OCI-LY7 (cell line): ENCODE data around the gene CDKL5. TPM values are rescaled to one million over a fixed set of nuclear protein-coding genes. Genes with fewer than 3 reads are reported as not detected.

ENCODE experiments used
- BruUV-seq: library from RNA; stranded (reverse); fragments of 400-500 nt; replicated peaks from 2 replicates; lab custom pipeline; 2021; lab: Mats Ljungman, UMichigan
- CTCF ChIA-PET: fragments of 300-600 bp; sonication (Branson Sonifier 250); formaldehyde crosslinking; loops from one replicate; lab custom pipeline; 2022; ENCODE audit warnings: antibody characterized with exemption; ENCODE audit not compliant: unreplicated experiment; lab: Charles Lee
- POLR2A ChIA-PET: fragments of 300-600 bp; sonication (Branson Sonifier 250); formaldehyde crosslinking; loops from one replicate; lab custom pipeline; 2022; ENCODE audit warnings: antibody characterized with exemption; lab: Charles Lee
- DNase-seq: peaks from one replicate; pipeline ENCODE4 v3.0.0-alpha.2; 2015; ENCODE audit warnings: low spot score
- H2AFZ ChIP-seq: fragments of 200-600 bp; sonication (generic), shearing (Covaris generic); 2 replicates; pipeline ENCODE4 v1.6.1; 2014; ENCODE audit warnings: mild to moderate bottlenecking, antibody characterized with exemption, low read length, moderate library complexity
- H3K27ac ChIP-seq: fragments of 200-600 bp; sonication (generic); 2 replicates; pipeline ENCODE4 v1.5.1; 2014; ENCODE audit warnings: mixed run types, low read depth, mild to moderate bottlenecking, moderate library complexity, low read length, inconsistent platforms; ENCODE audit not compliant: poor library complexity, severe bottlenecking
- H3K36me3 ChIP-seq: fragments of 200-600 bp; sonication (generic); 2 replicates; pipeline ENCODE4 v1.6.1; 2014; ENCODE audit warnings: mild to moderate bottlenecking, antibody characterized with exemption, low read length, moderate library complexity, mixed read lengths; ENCODE audit not compliant: insufficient read depth
- H3K4me1 ChIP-seq: fragments of 200-600 bp; sonication (generic); 2 replicates; pipeline ENCODE4 v1.5.1; 2014; ENCODE audit warnings: mild to moderate bottlenecking, low read length; ENCODE audit not compliant: insufficient read depth, poor library complexity, severe bottlenecking
- H3K4me2 ChIP-seq: fragments of 200-600 bp; sonication (generic); 2 replicates; pipeline ENCODE4 v1.6.1; 2014; ENCODE audit warnings: mild to moderate bottlenecking, low read length
- H3K4me3 ChIP-seq: fragments of 200-600 bp; sonication (generic); 2 replicates; pipeline ENCODE4 v1.5.1; 2014; ENCODE audit warnings: mild to moderate bottlenecking, low read depth, low read length; ENCODE audit not compliant: poor library complexity, severe bottlenecking
- H3K79me2 ChIP-seq: fragments of 200-600 bp; sonication (generic); 2 replicates; pipeline ENCODE4 v1.6.1; 2016; ENCODE audit warnings: low read depth, mild to moderate bottlenecking, low read length, moderate library complexity, mixed read lengths; ENCODE audit not compliant: insufficient read depth
- H3K9me2 ChIP-seq: fragments of 200-600 bp; sonication (generic); 2 replicates; pipeline ENCODE4 v1.6.1; 2016; ENCODE audit warnings: mild to moderate bottlenecking, low read length, mixed read lengths; ENCODE audit not compliant: insufficient read depth
- H3K9me3 ChIP-seq: fragments of 200-600 bp; sonication (generic); 2 replicates; pipeline ENCODE4 v1.6.1; 2014; ENCODE audit warnings: mild to moderate bottlenecking, mixed run types, low read length, mixed read lengths
- H4K20me1 ChIP-seq: fragments of 200-600 bp; sonication (generic); 2 replicates; pipeline ENCODE4 v1.6.1; 2014; ENCODE audit warnings: mild to moderate bottlenecking, antibody characterized with exemption, low read length, moderate library complexity, mixed read lengths; ENCODE audit not compliant: insufficient read depth
- EZH2phosphoT487 ChIP-seq: fragments of 200-600 bp; sonication (generic); IDR thresholded peaks from 2 replicates; pipeline ENCODE4 v1.6.1; 2018; ENCODE audit warnings: low read depth, borderline replicate concordance, mild to moderate bottlenecking, mixed run types, antibody characterized with exemption, low read length, moderate library complexity, mixed read lengths
- intact Hi-C: fragments of 100-400 bp; cut with micrococcal nuclease; formaldehyde crosslinking; loops from one replicate; pipeline ENCODE4 v1.10.0; 2022; ENCODE audit not compliant: unreplicated experiment
- total RNA-seq, 2 experiments: library from RNA; depleted of rRNA in 1 of 2; stranded (reverse); fragments of >200 nt in 1 of 2; shearing (Covaris generic) in 1 of 2; gene quantifications; 2 replicates each; pipeline ENCODE4 v1.2.3, GENCODE V29; 2014 to 2022
- TF ChIP-seq, protein P1 (sequence below): fragments of 200-600 bp; sonication (generic); conservative IDR thresholded peaks from 2 replicates; pipeline ENCODE4 v1.5.1; 2014; ENCODE audit warnings: mild to moderate bottlenecking, antibody characterized with exemption, low read length, moderate library complexity, mixed read lengths

Gene CDKL5
- total RNA-seq, 2 experiments from 2014 or later = 1.3 to 2.0 TPM

DNA sequence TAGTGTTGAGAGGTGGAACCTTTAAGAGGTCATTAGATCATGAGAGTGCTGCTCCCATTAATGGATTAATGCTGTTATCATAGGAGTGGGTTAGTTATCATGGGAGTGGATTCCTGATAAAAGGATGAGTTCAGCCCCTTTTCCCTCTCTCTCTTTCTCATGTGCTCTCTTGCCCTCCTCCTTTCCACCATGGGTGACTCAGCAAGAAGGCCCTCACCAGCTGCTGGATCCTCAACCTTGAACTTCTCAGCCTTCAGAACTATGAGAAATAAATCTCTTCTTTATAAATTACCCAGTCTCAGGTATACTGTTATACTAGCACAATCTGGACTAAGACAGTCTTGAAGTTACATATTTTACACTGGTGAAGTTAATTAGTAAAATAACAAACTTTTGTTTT lies 10.0 kb upstream of the CDKL5 start:
- Histone ChIP-seq H3K27ac (no peak overlapping the region), H3K79me2 (no peaks in the 10 kb centered on the region), H2AFZ (no peak overlapping the region), H3K9me3 (no peaks in the 10 kb centered on the region), H4K20me1 (no peaks in the 10 kb centered on the region), H3K9me2 (no peaks in the 10 kb centered on the region), H3K4me2 (no peak overlapping the region), H3K36me3 (no peaks in the 10 kb centered on the region), H3K4me3 (no peak overlapping the region), H3K4me1 (no peaks in the 10 kb centered on the region)
- no peak for DNase-seq
- BruUV-seq = no TSS peak
- TF ChIP-seq, protein P1, sequence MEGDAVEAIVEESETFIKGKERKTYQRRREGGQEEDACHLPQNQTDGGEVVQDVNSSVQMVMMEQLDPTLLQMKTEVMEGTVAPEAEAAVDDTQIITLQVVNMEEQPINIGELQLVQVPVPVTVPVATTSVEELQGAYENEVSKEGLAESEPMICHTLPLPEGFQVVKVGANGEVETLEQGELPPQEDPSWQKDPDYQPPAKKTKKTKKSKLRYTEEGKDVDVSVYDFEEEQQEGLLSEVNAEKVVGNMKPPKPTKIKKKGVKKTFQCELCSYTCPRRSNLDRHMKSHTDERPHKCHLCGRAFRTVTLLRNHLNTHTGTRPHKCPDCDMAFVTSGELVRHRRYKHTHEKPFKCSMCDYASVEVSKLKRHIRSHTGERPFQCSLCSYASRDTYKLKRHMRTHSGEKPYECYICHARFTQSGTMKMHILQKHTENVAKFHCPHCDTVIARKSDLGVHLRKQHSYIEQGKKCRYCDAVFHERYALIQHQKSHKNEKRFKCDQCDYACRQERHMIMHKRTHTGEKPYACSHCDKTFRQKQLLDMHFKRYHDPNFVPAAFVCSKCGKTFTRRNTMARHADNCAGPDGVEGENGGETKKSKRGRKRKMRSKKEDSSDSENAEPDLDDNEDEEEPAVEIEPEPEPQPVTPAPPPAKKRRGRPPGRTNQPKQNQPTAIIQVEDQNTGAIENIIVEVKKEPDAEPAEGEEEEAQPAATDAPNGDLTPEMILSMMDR = no peak
- TF ChIP-seq EZH2phosphoT487 = no peak
- intact Hi-C loops = no loop called here
- ChIA-PET POLR2A (interaction anchor here (0.5 kb wide), 1 partner anchor 35 kb away, joined by 3 read pairs; no protein-coding TSS in a partner anchor), CTCF (no interaction called here)

DNA sequence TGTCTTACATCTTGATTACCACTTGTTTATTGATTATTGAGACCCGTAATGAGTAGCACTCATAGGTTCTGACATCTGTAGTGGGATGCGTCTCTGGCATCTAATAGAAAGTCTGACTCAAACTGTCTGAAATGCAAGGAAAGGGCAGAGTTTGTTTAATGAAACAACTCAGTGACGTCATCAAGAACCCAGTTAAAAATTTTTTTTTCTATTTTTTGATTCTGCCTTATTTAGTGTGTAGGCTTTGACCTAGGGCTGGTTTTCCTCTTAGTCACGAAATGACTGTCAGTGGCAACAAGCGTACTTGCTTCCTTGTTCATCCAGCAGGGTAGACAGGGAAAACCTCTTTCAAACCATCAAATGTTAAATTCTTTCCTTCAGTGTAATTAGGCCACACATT lies 3.1 kb upstream of the CDKL5 start:
- H2AFZ ChIP-seq = no peak overlapping the region
- no peaks in the 10 kb centered on the region for H4K20me1 ChIP-seq
- H3K4me2 ChIP-seq = no peak overlapping the region
- peaks cover 7% of the 10 kb centered on the region for H3K4me1 ChIP-seq
- no TSS peak for BruUV-seq
- POLR2A ChIA-PET = no interaction called here
- CTCF ChIA-PET = no interaction called here
- no peak overlapping the region for H3K27ac ChIP-seq
- H3K36me3 ChIP-seq = no peaks in the 10 kb centered on the region
- no peak for DNase-seq
- TF ChIP-seq, protein P1 = no peak
- no peak for TF ChIP-seq EZH2phosphoT487
- intact Hi-C loops = loop anchor here (10.0 kb wide), 1 partner anchor 252 kb away; the partner anchor contains the start of gene RS1
- no peak overlapping the region for H3K4me3 ChIP-seq
- no peaks in the 10 kb centered on the region for H3K9me2 ChIP-seq
- no peaks in the 10 kb centered on the region for H3K9me3 ChIP-seq
- no peaks in the 10 kb centered on the region for H3K79me2 ChIP-seq

DNA sequence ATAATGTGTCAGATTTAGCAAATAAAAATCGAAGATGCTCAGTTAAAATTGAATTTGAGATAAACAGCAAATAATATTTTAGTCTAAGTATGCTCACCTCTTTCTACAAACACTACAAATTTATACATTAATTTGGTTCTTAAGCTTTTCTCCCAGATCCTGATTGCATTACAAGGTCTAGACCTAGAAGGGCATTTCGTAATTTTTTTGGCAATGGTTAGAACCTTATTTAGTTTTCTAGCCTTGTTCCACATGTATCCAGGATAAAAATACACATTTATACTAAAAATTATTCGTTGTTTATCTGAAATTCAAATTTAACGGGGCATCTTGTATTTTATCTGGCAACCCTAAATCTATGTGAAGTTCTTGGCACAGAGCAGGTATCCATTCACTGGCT lies 2.5 kb upstream of the CDKL5 start:
- Histone ChIP-seq H3K27ac (no peak overlapping the region), H3K9me3 (no peaks in the 10 kb centered on the region), H2AFZ (no peak overlapping the region), H3K4me1 (peaks cover 7% of the 10 kb centered on the region), H3K9me2 (no peaks in the 10 kb centered on the region), H3K36me3 (no peaks in the 10 kb centered on the region), H3K4me2 (no peak overlapping the region), H3K4me3 (no peak overlapping the region), H4K20me1 (no peaks in the 10 kb centered on the region), H3K79me2 (no peaks in the 10 kb centered on the region)
- intact Hi-C loops = loop anchor here (10.0 kb wide), 1 partner anchor 252 kb away; the partner anchor contains the start of gene RS1
- no peak for DNase-seq
- POLR2A ChIA-PET = no interaction called here
- CTCF ChIA-PET = no interaction called here
- no peak for TF ChIP-seq EZH2phosphoT487
- TF ChIP-seq, protein P1 = no peak
- BruUV-seq = no TSS peak
